Ovary (tissue), 9 donors: ENCODE data around the gene C4A. TPM values are rescaled to one million over a fixed set of nuclear protein-coding genes. Genes with fewer than 3 reads are reported as not detected.

Source experiments
- DNase-seq, 5 donors: peaks; one replicate each; pipeline ENCODE4 v3.0.0-alpha.2; 2019 to 2020
- H3K27ac ChIP-seq, 2 donors: fragments of 200-600 bp; one replicate each; pipeline versions ENCODE4 v1.5.1 to v1.8.0; 2019 to 2022
- H3K27me3 ChIP-seq: fragments of 200-600 bp; one replicate; pipeline ENCODE4 v1.8.0; 2022
- H3K36me3 ChIP-seq: fragments of 200-600 bp; sonication (generic); one replicate; pipeline ENCODE4 v1.5.1; 2019
- H3K4me1 ChIP-seq: one replicate; pipeline ENCODE4 v1.8.1; 2013; ENCODE audit warnings: mild to moderate bottlenecking, moderate library complexity; ENCODE audit not compliant: insufficient read depth
- H3K4me3 ChIP-seq: fragments of 200-600 bp; sonication (generic); one replicate; pipeline ENCODE4 v1.5.1; 2017
- H3K9me3 ChIP-seq, 2 donors: fragments of 200-600 bp in 1 of 2; sonication (generic) in 1 of 2; one replicate each; pipeline versions ENCODE4 v1.5.1 to v1.8.1; 2013 to 2019; ENCODE audit warnings: mild to moderate bottlenecking in 1 of 2, moderate library complexity in 1 of 2
- CTCF ChIP-seq, 3 donors: fragments of 450-650 bp in 2 of 3; fragments of 200-600 bp in 1 of 3; IDR thresholded peaks; one replicate each; pipeline versions ENCODE4 v1.5.1 to v1.8.0; 2016 to 2022; ENCODE audit warnings: antibody characterized with exemption in 3 of 3, mild to moderate bottlenecking in 1 of 3
- EP300 ChIP-seq: sonication (generic); formaldehyde crosslinking; IDR thresholded peaks from one replicate; pipeline ENCODE4 v1.6.1; 2017; ENCODE audit warnings: antibody characterized with exemption
- POLR2A ChIP-seq: fragments of 450-650 bp; IDR thresholded peaks from one replicate; pipeline ENCODE4 v1.6.1; 2017; ENCODE audit warnings: antibody characterized with exemption, mild to moderate bottlenecking, moderate library complexity
- WGBS, 3 donors: extraction: QIAGEN DNeasy Blood & Tissue Kit in 1 of 3; methylation state at CpG; one replicate each; pipeline versions ENCODE4 v1.1.5 to v1.1.7; 2013 to 2017; 5-methylcytosine and 5-hydroxymethylcytosine counted together
- intact Hi-C, 4 donors: fragments of 100-400 bp; cut with DNase I; formaldehyde crosslinking; loops; one replicate each; pipeline versions ENCODE4 v1.11.0 to v1.15.1; 2022 to 2023
- polyA plus RNA-seq, 2 donors: library from polyadenylated mRNA; stranded (reverse); fragments of 200-250 nt in 1 of 2; fragments of 350-450 nt in 1 of 2; fragmentation: Illumina TruSeq in 1 of 2; extraction: RNeasy Lipid Tissue Mini Kit (QIAGEN cat#74804) in 1 of 2; gene quantifications; one replicate each; pipeline ENCODE4 v1.2.3, GENCODE V29; 2013 to 2014
- total RNA-seq, 7 donors: library from RNA; depleted of rRNA in 2 of 7; stranded (reverse); fragments of >200 nt in 2 of 7; fragmentation: NEBNext Ultra II Directional in 3 of 7; extraction: Animal tissue kit (Norgen Biotek cat#: 25700) in 3 of 7; gene quantifications; one replicate each; pipeline versions ENCODE4 v1.1.0 to v1.2.4, GENCODE V29; 2016 to 2023
- donor health status: DM: no; HTN: no; CAD: no; lungs with moderate emphysema.
- donor health status: DM: no; HTN: no; CAD: no.
- donor health status: Bipolar disorder and iron deficiency.
- donor health status: DM: yes; HTN: yes; CAD: no.
- donor health status: DM: no; HTN: no; CAD: no.
- donor health status: DM: yes; HTN: yes; CAD: no.

The C4A gene
- total and polyA plus RNA-seq, 9 donors: 114 to 1,617 (median 248) TPM

DNA sequence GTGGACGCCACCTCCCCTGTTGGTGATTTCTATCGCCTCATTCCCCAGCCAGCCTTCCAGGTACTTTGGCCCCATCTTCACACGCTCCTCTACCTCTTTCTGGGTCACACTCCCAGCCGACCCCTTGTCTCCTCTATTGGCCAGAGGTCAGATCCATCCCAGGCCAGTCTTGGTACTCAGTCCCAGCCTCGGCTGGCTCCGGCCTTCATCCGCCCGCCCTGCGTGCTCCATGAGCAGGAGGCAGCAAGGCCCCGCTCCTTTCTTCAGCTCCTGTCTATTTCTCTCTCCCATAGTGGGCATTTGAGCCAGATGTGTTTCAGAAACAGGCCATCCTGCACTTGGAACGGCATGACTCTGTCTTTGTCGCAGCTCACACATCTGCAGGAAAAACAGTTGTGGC is 20.2 kb upstream of the C4A start:
- Histone ChIP-seq H3K4me3 (no peak overlapping the region), H3K27ac (no peak overlapping the region), H3K9me3 (no peaks in the 10 kb centered on the region), H3K27me3 (no peaks in the 10 kb centered on the region), H3K36me3 (peaks cover 2% of the 10 kb centered on the region), H3K4me1 (peaks cover 7% of the 10 kb centered on the region)
- 92 to 93% (median 93%) methylated on average over 12 of the region's 12 CpGs for WGBS, 3 donors
- intact Hi-C loops: loop anchor here in 1 of 4 donors (10.0 kb wide), 1 partner anchor 287 kb away; no protein-coding TSS in a partner anchor
- TF ChIP-seq CTCF (IDR thresholded peaks at IDR 0.05) (no peak), POLR2A (no peak), EP300 (no peak)
- DNase-seq: no peak

GRCh38 chr6:31963921-31964320 is 17.9 kb upstream of the C4A start:
- WGBS, 3 donors: 91 to 95% (median 94%) methylated on average over 19 of the region's 19 CpGs
- Histone ChIP-seq H3K27ac (no peak overlapping the region), H3K9me3 (no peaks in the 10 kb centered on the region), H3K4me3 (no peak overlapping the region), H3K36me3 (peaks cover 2% of the 10 kb centered on the region), H3K27me3 (no peaks in the 10 kb centered on the region), H3K4me1 (peaks cover 2% of the 10 kb centered on the region)
- no peak for TF ChIP-seq POLR2A
- intact Hi-C loops: loop anchor here in 1 of 4 donors (10.0 kb wide), 1 partner anchor 289 kb away; no protein-coding TSS in a partner anchor
- no peak for DNase-seq

GRCh38 chr6:31965700-31966099 is 16.2 kb upstream of the C4A start:
- intact Hi-C loops: loop anchor here in 1 of 4 donors (10.0 kb wide), 1 partner anchor 291 kb away; no protein-coding TSS in a partner anchor
- no peaks in the 10 kb centered on the region for H3K9me3 ChIP-seq
- no peaks in the 10 kb centered on the region for H3K27me3 ChIP-seq
- no peak for DNase-seq
- H3K4me3 ChIP-seq: no peak overlapping the region
- no peaks in the 10 kb centered on the region for H3K4me1 ChIP-seq
- no peak for TF ChIP-seq EP300
- no peak for TF ChIP-seq CTCF (IDR thresholded peaks at IDR 0.05)
- no peak for TF ChIP-seq POLR2A
- peaks cover 2% of the 10 kb centered on the region for H3K36me3 ChIP-seq
- WGBS, 3 donors: 84 to 89% (median 86%) methylated on average over 13 of the region's 13 CpGs
- H3K27ac ChIP-seq: no peak overlapping the region

- Histone ChIP-seq H3K36me3 (peaks cover 2% of the 10 kb centered on the region), H3K27me3 (no peaks in the 10 kb centered on the region), H3K9me3 (no peaks in the 10 kb centered on the region), H3K4me3 (no peak overlapping the region), H3K4me1 (peaks cover 4% of the 10 kb centered on the region), H3K27ac (no peak overlapping the region)
- no peak for TF ChIP-seq POLR2A
- TF ChIP-seq CTCF (IDR thresholded peaks at IDR 0.05): no peak
- TF ChIP-seq EP300: no peak
- WGBS, 3 donors: 80 to 90% (median 87%) methylated on average over 7 of the region's 7 CpGs
- DNase-seq: no peak
- intact Hi-C loops: loop anchor here in 1 of 4 donors (10.0 kb wide), 1 partner anchor 292 kb away; no protein-coding TSS in a partner anchor
Observed at GRCh38 chr6:31966506-31966905, 15.4 kb upstream of the C4A start.

DNA sequence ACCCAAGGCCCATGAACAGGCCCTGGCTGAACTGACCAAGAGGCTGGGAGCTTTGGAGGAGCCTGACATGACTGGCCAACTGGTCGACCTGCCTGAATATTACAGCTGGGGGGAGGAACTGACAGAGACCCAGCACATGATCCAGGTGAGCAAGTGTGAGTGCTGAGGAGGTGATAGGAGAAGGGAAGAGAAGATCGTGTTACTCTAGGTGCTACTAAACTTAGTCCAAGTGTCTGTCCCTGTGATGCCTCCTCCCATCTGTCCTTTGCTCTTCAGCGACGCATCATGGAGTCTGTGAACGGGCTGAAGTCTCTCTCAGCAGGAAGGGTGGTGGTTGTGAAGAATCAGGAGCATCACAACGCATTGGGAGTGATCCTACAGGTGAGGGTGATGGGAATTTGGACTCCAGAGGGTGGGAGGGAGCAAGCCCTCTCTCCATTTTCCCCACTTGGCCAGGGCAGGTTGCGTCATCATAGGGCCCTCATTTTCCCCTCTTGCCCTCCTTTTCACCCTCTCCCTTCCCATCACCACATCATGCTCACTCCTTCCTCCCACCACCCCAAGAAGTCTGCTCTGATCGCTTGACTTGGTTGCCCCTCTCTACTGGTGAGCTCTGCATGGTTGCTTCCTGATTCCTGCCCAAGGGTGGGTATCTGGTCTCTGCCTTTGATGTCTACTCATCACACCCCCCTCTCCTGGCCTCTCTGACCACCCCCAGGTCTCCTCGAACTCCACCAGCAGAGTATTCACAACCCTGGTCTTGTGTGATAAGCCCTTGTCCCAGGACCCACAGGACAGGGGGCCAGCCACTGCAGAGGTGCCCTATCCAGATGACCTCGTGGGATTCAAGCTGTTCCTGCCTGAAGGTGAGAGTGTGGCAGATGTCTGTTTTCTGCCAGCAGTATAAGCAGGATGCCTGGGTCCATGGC is 14.6 kb upstream of the C4A start:
- WGBS, 3 donors: 74 to 80% (median 77%) methylated on average over 10 of the region's 10 CpGs
- H3K36me3 ChIP-seq: peaks cover 2% of the 10 kb centered on the region
- peaks cover 4% of the 10 kb centered on the region for H3K4me1 ChIP-seq
- DNase-seq: no peak
- TF ChIP-seq CTCF (IDR thresholded peaks at IDR 0.05): no peak
- no peak for TF ChIP-seq POLR2A
- TF ChIP-seq EP300: no peak
- no peak overlapping the region for H3K4me3 ChIP-seq
- no peak overlapping the region for H3K27ac ChIP-seq
- no peaks in the 10 kb centered on the region for H3K9me3 ChIP-seq
- no peaks in the 10 kb centered on the region for H3K27me3 ChIP-seq
- intact Hi-C loops: loop anchor here in 1 of 4 donors (10.0 kb wide), 1 partner anchor 292 kb away; no protein-coding TSS in a partner anchor
